Stimulated activated CD4-positive, alpha-beta T cell treated with anti-CD3 and anti-CD28 coated beads, Interleukin-12 subunit alpha, Interleukin-12 subunit beta, amount 100 ng/mL, for 48 hours (primary cell): Measurements from ENCODE around the gene ERP44.
"Not testable (repeated sequence)": the region's sequence is repeated elsewhere in the genome, so short reads cannot be mapped to it uniquely, and the experiment has no call there.

Source experiments
- DNase-seq, 3 donors: peaks; one replicate each; pipeline ENCODE4 v3.0.0-alpha.2; 2020; ENCODE audit warnings: low read depth in 2 of 3, low spot score in 1 of 3

ERP44 gene

DNA sequence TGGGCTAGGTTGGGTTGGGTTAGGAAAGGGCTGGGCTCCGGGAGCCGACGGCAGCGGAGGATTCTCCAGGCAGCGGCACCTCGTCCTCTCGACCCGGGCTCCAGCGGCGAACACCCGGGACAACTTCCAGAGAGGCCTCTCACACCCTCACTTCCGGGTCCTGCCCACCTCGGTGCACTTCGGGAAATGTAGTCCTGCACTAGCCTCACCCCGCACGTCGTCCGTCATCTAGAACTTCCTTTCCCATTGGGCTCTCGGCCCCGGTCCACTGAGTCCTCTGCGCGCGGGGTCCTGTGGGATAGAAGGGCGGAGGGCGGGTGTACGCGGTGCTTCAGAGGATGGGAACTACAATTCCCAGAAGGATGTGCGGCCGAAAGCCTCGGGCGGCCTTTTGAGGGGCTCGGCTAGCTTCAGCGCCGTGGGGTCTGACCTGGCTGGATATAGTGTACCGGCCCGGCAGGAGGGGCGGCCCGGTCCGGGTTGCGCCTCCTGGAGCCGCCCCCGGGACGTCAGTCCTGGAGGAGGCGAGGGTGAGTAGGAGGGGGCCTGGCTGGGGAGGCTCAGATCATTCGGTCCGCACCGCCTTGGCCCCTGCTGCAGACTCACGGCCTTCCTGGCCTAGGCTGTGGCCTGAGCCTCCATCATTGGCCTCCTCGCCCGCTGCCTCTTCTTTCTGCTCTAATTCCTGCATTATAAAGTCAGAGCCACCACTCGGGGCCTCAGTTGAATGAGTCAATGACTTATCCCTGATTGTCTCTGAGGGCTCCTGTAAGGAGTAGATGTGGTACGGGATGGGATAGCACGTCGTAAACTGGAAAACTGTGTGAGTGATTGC, at the start of gene ERP44, which contains the start of gene INVS:
TSS of gene ERP44 (minus strand) at position 114 of the 835 bp plus-strand sequence. CDS start 160 bp downstream, outside the sequence.
TSS of gene INVS (plus strand) at position 357 of the 835 bp plus-strand sequence. CDS start 5,279 bp downstream, outside the sequence.
- peak; percentile 94 to 97 (median 96) for DNase-seq

DNA sequence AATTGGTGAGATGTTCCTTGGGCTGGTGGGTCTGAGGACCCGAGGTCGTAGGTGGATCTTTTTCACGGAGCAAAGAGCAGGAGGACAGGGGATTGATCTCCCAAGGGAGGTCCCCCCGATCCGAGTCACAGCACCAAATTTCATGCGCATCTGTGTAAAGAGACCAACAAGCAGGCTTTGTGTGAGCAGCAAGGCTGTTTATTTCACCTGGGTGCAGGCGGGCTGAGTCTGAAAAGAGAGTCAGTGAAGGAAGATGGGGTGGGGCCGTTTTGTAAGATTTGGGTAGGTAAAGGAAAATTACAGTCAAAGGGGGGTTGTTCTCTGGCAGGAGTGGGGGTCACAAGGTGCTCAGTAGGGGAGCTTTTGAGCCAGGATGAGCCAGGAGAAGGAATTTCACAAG, 47.2 kb upstream of the ERP44 start:
- not testable (repeated sequence) for DNase-seq

DNA sequence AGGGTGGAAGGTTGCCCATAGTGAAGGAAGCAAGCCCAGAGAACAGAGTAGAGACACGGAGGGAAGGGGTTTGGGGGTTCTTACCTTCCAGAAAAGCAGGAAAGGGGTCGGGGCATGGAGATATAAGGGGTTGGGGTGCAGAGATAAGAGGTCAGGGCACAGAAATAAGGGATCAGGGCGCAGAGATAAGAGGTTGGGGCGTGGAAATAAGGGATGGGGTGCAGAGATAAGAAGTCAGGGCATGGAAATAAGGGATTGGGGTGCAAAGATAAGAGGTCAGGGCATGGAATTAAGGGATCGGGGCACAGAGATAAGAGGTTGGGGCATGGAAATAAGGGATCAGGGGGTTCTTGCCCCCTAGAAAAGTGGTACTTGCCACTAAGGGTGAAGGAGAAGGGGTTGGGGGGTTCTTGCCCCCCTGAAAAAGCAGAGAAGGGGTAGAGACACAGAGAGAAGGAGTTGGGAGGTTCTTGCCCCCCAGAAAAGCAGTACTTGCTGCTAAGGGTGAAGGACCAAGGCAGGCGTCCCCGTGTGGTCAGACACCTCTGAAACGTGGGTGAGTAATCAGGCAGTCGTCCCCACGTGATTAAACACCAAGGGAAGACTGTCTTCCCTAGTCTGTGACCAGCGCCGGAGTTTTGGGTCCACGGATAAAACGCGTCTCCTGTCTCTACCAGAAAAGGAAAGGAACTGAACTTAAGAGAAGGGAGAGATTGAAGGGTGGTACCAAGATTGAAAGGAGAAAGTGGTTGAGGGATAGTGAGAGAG, 46.6 kb upstream of the ERP44 start:
- not testable (repeated sequence) for DNase-seq

DNA sequence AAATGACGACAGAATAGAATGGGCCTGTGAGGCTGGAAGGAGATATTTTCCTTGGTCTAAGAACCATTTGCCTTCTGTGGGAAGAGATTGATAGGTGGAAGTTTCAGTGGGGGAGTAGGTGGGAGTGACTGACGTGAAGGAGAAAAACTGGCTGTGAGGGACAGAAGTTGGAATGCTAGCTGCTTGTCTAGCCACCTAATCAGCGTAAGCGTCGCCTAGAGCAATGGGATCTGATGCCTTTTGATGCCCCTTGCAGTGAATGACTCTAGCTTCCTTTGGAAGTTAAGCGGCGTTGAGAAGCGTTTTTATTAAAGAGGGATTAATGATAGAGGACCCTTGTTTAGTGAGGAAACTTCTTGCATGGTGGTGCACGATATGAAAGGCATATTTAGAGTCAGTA, 43.1 kb upstream of the ERP44 start:
- not testable (repeated sequence) for DNase-seq

DNA sequence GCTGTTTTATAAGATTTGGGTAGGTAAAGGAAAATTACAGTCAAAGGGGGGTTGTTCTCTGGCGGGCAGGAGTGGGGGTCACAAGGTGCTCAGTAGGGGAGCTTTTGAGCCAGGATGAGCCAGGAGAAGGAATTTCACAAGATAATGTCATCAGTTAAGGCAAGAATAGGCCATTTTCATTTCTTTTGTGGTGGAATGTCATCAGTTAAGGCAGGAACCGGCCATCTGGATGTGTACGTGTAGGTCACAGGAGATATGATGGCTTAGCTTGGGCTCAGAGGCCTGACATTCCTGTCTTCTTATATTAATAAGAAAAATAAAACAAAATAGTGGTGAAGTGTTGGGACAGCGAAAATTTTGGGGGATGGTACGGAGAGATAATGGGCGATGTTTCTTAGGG, 41.5 kb upstream of the ERP44 start:
- not testable (repeated sequence) for DNase-seq

DNA sequence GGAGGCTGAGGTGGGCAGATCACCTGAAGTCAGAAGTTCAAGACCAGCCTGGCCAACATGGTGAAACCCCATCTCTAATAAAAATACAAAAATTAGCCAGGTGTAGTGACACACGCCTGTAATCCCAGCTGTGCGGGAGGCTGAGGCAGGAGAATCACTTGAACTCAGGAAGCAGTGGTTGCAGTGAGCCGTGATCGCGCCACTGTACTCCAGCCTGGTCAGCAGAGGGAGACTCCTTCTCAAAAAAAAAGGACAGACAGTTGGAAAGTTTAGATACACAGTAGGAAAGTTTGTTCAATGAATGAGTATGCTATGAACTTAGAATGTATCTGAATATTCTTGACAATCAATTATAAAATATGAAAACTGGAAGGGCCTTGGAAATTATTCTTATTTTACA, 38.0 kb upstream of the ERP44 start:
- DNase-seq: not testable (repeated sequence)

DNA sequence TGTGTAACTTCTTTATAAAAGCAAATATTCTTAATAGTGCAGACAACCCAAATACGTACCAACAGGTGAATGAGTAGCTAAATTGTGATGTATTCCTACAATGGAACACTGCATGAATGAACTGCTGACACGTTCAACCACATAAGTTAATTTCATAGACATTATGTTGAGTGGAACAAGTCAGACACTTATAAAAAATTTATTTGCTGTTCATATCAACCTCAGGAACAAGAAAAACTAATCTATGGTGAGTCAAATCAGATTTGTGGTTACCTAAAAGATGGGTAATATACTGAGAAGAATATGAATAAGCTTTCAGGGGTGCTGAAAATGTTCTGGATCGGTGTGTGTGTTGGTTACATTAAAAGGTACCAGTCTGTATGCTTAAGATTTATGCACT, 35.9 kb upstream of the ERP44 start:
- DNase-seq: no peak

DNA sequence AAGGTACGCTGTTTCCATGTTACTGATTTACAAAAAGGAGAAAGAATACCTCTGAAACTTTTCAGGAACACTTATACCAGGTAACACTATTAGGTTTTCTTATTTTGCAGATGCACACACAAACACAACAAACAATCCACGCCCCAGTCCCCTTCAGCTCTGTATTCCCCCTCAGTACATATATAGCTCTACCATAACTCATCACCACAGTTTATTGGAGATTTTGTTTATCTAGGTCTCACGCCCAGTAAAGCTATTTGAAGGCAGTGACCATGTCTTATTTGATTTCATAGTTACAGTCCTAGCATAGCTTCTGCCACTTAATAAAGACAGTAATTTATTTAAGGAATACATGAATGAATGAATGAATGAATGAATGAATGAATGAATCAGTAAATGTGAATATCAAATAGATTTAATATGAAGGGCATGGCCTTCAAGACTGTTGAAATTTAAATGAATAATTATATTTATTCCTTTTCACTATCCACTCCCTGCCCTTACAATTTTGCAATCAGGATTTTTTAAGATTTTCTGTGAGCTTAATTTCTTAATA, 33.2 kb upstream of the ERP44 start:
- DNase-seq: no peak

DNA sequence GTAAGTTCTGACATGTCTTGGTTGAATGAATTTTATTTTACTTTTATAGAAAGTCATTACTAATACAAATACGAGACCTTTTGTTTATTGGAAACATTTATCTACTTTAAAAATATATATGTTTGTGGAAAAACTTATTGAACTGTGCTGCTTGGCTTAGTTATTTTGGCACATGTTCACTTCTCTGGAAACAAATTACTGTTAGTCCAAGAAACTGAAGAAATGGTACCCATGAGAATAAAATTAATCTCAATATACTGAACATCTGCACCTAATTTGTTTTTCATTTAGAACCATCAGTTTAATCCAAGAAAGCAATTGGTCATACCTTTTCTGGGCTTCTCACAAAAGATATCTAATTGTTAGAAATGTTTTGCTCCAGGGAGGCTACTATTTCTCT, 32.4 kb upstream of the ERP44 start:
- no peak for DNase-seq

DNA sequence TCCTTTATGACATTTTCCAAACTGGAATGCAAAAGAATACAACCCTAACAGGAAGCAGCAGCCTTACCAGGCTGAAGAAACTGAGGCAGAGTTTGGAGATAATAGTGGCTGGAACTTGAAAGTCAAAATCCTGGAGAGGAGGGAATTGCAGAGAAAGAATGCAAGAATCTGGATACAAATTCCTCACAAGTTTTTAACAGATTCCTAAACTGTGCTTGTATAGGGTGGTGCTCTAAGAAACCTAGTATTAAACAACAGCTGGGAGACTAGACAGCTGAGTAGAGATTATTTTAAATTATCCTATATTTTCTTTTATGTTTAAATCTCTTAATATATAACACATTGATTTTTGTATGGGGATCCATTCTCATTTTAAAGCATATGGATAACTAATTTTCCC, 31.0 kb upstream of the ERP44 start:
- no peak for DNase-seq

DNA sequence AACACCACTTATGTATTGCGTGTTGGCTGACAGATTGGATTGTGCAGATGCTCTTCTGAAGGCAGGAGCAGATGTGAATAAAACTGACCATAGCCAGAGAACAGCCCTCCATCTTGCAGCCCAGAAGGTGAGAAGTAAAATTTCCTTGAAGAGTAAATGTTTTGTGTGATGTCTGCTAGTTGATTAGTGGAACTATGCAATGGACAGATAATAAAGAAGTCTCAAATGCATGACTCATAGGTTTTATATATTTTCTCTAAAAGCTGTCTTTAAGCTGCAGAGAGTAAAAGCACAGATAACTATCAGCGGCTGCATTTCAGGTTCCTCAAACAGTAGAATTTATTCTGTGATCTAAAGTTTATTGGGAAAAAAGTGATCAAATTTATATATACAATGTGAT, 27.6 kb upstream of the ERP44 start:
- no peak for DNase-seq

DNA sequence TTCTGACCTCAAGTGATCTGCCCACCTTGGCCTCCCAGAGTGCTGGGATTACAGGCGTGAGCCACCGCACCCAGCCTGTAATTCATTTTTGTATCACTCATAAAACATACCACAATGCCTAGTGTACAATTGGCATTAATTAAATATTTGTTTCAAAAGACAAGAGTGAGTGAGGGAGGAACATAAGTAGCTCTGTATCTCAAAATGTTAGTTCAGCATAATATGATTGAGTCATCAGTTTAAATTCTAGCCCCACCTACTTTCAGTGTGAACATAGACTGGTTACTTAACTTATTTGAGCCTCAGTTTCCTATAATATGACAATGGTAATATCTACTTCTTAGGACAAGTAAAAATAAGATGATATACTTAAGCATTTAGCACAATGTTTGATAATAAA, 27.1 kb upstream of the ERP44 start:
- no peak for DNase-seq

DNA sequence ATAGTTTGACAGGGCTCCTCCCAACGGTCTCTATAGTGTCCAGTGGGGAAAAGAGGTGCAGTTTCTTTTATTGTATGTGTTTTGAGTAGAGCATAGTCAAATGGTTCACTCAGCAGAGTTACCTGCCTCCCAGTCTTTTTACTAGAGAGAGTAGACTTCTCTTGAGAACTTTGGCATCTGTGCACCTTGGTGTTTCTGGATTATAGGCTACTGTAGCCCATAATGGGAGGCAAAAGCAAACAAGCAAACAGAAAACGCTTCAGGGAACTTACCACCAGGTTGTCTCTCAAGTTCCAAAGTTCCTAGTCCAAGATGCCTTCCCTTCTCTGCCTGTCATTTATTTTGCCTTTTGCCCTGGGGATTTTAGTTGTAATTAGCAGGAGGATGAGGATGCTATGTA, 26.4 kb upstream of the ERP44 start:
- no peak for DNase-seq

DNA sequence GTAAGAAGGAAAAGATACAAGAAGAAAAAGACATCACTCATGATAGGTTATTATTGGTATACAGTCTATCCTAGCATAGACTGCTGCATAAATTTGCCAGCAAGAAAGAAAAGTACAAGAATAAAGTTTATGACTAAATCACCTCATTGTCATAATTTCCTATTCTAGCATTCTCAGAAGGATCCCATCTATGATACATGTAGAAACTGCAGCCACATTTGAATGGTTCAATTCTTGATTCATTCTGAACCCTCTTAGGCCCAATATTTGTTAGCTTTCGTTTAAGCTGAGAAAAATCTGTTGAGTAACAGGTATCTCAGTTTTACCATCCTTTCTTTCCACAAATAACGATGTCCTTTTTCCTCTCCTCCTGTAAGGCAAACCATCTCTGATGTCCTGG, 21.5 kb upstream of the ERP44 start:
- DNase-seq: no peak

DNA sequence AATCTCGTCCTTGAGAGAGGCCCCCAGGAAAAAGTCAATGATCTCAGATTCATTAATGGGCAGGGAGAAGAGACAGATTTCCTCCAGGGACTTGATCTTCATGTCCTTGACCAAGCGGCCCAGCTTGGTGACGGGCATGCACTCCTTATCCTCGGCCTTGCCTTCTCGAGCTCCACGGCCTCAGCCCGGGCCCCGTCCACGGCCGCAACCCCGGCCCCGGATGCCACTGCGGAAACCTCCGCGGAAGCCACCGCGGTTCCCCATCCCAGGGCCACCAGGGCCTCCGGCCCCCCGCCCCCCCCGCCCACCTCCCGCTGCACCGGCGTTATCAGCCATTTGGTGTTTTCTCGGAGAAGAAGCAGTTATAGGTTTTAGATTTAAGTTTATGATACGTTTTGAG, 18.5 kb upstream of the ERP44 start:
- DNase-seq: no peak

DNA sequence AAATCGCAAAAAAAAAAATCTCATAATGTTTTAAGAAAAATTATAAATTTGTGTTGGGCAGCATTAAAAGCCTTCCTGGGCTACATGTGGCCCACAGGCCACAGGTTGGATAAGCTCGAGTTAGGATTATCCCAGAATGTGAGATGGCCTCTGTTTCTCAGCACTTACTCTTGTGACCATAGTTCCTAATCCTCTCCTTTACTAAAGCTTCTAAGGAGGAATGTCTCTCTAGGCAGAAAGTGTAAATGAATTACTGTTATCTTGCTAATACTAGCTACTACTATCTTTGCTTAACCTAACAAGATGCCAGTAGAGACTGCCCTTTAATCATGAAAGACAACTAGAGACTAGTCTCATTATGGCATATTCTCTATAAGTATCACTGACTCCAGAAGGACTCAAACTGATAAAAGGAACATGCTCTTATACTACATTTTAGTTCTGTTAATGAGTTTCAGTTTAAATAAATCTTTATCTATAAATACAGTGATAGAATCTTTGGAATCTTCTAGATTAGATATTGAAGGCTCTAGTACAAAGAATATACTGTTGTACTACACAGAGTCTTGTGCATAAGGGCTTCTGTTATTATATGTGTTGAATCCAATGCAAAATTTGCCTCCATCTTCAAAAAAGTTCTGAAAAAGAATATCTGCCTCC, 14.0 kb upstream of the ERP44 start:
- DNase-seq: no peak

DNA sequence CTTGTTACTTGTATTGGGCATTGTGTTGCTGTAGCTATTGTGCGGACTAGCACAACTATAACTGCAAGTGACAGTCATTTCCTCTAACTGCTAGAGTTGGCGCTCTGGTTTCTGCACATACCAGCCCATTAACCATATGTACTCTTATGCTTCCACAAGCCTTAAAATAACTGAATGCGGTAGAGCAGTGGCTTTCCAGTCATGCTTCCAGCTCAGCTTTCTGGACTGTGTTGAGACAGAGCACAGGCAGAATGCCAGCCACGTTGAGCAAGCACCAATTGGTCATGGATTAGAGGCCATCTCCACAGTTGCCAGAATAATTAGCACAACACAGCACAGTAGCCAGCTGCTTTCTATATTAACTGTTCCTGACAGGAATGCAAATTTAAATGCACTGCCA, 12.4 kb upstream of the ERP44 start:
- no peak for DNase-seq

DNA sequence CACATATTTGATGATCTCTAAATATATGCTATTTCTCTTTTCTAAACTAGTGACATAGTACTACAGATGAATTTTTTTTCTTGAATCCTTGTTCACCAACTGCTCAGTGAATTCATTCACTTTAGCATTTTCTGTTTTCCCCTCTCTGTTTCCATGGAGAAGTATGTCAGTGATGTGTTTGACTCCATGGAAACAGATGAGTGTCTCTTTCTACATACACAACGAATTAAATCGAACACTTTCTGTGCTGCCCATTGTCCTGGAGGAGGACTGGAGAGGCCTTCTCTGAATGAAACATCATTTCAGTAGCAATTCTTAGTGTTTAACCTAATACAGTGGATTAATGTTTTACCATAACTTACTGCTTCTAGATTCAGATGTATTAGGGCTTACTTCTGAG, 9.8 kb upstream of the ERP44 start:
- DNase-seq: no peak

DNA sequence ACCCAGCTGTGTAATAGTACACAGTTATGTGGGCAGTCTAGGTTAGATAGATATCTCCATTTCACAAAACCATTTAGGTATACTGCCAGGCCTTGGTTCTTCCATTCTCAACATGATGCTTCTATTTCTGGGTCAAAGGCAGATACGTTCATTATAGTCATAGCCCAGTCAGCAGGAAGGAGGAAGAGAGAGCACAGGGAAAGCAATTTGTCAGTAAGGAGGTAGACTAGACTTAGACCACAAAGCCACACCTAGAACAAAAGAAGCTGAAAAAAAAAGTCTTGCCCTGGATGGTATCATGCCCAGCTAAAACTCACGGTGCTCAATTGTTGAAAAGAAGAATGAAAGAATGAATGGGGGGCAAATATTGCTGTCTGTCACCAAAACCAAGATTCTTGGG, 7.8 kb upstream of the ERP44 start:
- DNase-seq: no peak

DNA sequence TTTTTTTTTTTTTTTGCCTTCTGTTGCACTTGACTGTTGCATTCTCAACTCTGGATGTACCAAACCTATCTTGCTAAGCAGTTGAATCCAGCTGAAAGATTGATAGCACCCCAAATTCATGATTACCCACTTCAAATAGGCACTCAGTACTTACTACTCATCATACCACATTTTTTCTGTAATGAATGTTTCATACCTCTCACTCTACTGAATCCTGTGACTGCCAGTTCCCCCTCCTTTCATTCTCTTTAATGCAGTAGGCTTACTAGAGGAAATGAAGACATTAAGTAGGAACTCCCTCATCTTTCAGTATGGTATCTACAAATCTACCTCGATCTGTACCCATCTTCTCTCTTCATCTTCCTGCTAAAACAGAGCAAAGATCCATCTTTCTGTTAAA, 7.1 kb upstream of the ERP44 start:
- DNase-seq: no peak

DNA sequence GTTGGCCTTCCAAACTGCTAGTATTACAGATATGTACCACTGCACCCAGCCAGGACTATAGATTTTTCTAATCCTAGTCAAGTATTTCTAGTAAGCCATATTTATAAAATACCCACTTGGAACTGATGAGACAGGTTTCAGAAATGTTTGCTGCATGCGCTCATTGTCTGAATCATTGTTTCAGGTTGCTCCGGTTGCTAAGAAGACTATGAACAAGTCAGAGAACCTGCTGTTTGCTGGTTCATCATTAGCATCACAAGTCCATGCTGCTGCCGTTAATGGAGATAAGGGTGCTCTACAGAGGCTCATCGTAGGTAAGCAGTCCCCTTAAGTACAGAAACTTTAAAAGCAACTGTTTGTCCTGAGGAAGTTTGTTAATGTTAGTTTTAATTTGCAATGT, 5.5 kb upstream of the ERP44 start:
- DNase-seq: no peak

DNA sequence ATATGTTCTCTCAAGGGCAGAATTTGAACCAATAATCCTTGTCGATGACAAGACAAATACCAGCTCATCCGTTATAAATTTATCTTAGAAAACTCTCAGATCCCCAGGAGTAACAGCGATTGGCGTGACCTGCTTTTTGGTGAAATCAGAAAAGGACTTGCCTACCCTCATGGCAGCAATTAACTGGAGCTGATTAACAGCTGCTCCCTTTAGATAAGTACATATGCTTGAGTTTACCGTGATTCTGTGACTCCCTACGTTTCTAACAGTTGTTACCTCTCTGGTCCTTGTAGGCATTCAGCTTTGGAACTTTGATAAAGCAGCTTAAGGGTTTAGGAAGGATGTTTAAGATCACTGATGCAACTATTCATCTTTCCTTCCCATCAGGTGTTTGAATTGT, 2.8 kb upstream of the ERP44 start:
- no peak for DNase-seq
